Measurements from ENCODE around the gene PKIG.

DNA sequence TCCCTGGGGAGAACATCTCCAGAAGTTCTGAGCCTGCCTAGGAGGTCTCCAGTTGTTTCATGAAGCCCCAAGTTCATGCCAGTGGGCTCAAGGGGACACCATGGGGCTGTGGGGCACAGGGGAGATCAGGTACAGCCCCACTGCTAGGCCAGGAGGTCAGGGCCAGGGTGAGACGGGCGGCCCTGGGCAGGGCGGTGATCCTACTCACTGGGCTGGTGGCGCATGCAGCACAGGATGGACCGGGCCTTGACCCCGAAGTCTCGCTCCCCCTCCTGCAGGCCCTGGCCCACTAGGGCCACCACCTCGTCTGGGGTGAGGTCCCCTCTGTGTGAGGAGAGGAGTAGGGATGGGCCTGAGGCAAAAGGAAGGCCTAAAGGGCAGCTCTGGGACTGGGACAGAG lies 43.0 kb downstream of the PKIG start:
- TF ChIP-seq, protein P1, sequence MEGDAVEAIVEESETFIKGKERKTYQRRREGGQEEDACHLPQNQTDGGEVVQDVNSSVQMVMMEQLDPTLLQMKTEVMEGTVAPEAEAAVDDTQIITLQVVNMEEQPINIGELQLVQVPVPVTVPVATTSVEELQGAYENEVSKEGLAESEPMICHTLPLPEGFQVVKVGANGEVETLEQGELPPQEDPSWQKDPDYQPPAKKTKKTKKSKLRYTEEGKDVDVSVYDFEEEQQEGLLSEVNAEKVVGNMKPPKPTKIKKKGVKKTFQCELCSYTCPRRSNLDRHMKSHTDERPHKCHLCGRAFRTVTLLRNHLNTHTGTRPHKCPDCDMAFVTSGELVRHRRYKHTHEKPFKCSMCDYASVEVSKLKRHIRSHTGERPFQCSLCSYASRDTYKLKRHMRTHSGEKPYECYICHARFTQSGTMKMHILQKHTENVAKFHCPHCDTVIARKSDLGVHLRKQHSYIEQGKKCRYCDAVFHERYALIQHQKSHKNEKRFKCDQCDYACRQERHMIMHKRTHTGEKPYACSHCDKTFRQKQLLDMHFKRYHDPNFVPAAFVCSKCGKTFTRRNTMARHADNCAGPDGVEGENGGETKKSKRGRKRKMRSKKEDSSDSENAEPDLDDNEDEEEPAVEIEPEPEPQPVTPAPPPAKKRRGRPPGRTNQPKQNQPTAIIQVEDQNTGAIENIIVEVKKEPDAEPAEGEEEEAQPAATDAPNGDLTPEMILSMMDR (optimal IDR thresholded peaks at IDR 0.05 in 1 of 3, IDR thresholded peaks at IDR 0.05 in 1 of 3, conservative IDR thresholded peaks at IDR 0.05 in 1 of 3; ENCODE audit: extremely low read depth in 1 of 3, insufficient read depth in 2 of 3, low read length in 3 of 3) = no peak
- TF ChIP-seq EZH2 (IDR thresholded peaks at IDR 0.05; ENCODE audit: low read length) = no peak
